HG02610 (cell line): ENCODE measurements around the gene HFM1.
"Not testable (repeated sequence)": the region's sequence is repeated elsewhere in the genome, so short reads cannot be mapped to it uniquely, and the experiment has no call there.

ENCODE experiments used
- ATAC-seq: cut with Tn5 transposase; IDR thresholded peaks from one replicate; pipeline ENCODE4 v1.9.1; 2021; ENCODE audit warnings: mild to moderate bottlenecking, moderate library complexity; ENCODE audit not compliant: unreplicated experiment

The HFM1 gene, protein sequence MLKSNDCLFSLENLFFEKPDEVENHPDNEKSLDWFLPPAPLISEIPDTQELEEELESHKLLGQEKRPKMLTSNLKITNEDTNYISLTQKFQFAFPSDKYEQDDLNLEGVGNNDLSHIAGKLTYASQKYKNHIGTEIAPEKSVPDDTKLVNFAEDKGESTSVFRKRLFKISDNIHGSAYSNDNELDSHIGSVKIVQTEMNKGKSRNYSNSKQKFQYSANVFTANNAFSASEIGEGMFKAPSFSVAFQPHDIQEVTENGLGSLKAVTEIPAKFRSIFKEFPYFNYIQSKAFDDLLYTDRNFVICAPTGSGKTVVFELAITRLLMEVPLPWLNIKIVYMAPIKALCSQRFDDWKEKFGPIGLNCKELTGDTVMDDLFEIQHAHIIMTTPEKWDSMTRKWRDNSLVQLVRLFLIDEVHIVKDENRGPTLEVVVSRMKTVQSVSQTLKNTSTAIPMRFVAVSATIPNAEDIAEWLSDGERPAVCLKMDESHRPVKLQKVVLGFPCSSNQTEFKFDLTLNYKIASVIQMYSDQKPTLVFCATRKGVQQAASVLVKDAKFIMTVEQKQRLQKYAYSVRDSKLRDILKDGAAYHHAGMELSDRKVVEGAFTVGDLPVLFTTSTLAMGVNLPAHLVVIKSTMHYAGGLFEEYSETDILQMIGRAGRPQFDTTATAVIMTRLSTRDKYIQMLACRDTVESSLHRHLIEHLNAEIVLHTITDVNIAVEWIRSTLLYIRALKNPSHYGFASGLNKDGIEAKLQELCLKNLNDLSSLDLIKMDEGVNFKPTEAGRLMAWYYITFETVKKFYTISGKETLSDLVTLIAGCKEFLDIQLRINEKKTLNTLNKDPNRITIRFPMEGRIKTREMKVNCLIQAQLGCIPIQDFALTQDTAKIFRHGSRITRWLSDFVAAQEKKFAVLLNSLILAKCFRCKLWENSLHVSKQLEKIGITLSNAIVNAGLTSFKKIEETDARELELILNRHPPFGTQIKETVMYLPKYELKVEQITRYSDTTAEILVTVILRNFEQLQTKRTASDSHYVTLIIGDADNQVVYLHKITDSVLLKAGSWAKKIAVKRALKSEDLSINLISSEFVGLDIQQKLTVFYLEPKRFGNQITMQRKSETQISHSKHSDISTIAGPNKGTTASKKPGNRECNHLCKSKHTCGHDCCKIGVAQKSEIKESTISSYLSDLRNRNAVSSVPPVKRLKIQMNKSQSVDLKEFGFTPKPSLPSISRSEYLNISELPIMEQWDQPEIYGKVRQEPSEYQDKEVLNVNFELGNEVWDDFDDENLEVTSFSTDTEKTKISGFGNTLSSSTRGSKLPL (N-terminal part only)

DNA sequence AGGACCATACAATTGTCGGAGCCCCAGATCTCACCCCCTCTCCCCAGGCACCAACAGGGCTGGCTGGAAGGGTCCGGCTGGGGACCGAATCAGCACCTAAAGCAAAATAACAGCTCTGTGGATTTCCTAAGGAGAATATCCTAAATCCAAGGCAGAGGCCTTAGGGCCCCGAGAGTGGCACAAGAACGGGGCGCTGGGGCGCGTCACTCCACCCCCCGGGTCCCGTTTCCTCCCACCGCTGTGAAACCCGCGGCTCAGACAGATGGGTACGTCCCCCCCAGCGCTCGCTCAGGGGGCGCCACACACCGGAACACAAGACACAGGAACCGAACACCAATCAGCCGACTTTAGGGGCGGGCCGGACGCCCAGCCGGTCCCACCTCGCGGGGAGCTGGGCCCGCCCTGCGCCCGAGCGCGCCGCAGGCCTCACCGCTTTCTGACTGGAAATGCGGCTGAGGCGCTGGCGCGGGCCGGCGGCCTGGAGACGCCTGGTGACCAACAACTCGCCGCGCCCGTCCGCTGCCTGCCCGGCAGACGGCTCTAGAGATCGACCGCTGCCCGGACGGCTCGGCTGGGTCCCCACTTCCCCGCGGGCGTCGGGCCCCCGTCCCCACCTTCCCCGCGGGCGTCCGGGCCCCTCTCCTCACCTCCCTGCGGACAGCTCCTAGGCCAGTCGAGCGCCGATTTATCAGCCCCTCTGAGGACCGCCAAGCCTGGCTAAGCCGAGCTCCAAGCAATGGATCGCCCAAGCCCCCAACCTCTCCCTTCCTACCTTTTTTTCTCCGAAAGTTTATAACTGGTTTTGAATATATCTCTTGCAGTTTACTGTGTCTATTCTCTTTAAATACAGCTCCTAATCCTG lies at the start of gene HFM1:
Gene HFM1 (minus strand): TSS at position 687 of the 862 bp plus-strand sequence. CDS start 3,755 bp downstream, outside the sequence.
- peak; percentile 84 for ATAC-seq

DNA sequence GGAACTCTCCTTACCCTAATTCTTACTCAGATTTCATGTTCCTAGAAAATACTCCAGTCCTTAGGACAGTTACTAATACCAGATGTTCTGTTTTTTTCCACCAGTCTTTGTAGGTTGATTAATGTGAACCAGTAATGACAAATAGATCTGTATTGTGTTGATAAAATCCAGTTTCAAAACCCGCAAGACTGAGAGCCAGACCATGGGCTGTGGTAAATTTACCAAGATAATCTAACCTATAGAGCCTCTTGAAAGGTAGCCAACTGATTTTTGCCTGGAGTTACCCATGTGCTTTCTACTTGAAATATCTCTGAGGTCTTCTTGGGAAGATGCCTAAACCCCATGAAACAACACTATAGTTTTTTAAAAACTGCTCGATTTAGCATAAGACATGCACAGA lies 49.5 kb upstream of the HFM1 start:
- no peak for ATAC-seq

DNA sequence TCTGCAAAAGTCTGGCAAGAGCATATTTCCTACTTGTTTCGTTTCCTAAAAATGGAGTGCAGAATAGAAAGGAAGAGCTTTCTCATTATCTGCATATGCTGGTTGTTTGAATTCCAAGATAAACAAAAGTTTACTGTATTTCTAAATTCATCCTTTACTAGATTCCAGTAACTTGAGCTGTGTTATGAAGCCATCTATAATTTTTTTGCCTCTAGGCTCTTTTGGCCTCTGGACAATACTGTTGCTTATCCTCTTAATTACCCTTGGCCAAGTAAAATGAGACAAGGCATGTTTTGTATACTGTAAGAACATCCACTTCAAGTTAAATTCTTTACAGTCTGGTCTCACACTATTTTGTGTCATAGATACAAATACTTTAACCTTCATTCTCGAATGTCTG lies 45.6 kb upstream of the HFM1 start:
- ATAC-seq = no peak

- ATAC-seq = not testable (repeated sequence)
These were observed 43.1 kb upstream of the HFM1 start for GRCh38 chr1:91447782-91448181.

DNA sequence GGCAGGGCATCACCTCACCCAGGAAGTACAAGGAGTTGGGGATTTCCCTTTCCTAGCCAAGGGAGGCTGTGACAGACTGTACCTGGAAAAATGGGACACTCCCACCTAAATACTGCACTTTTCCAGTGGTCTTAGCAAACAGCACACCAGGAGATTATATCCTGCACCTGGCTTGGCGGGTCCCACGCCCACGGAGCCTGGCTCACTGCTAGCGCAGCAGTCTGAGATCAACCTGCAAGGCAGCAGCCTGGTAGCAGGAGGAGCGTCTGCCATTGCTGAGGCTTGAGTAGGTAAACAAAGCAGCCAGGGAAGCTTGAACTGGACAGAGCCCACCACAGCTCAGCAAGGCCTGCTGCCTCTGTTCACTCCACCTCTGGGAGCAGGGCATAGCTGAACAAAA lies 37.3 kb upstream of the HFM1 start:
- not testable (repeated sequence) for ATAC-seq

GRCh38 chr1:91440847-91441246 lies 36.2 kb upstream of the HFM1 start:
- no peak for ATAC-seq

DNA sequence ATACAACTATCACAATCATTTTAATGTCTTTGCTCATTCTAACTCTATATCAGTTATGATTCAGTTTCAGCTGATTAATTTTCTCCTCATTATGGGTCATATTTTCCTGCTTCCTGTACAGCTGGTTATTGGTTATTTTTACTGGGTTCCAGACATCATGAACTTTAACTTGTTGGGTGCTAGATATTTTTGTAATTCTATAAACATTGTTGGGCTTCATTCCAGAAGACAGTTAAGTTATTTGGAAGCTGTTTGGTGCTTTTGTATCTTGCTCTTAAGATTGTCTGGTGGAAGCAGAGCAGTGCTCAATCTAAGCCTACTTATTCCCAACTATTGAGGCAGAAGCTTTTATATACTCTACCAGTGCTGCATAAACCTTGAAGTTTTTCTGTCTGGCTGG lies 34.4 kb upstream of the HFM1 start:
- no peak for ATAC-seq

- no peak for ATAC-seq
These were observed 23.7 kb upstream of the HFM1 start for GRCh38 chr1:91428182-91428798.

- no peak for ATAC-seq
These were observed 23.1 kb upstream of the HFM1 start for GRCh38 chr1:91427741-91428140.

GRCh38 chr1:91422523-91422922 lies 17.9 kb upstream of the HFM1 start:
- ATAC-seq = not testable (repeated sequence)

DNA sequence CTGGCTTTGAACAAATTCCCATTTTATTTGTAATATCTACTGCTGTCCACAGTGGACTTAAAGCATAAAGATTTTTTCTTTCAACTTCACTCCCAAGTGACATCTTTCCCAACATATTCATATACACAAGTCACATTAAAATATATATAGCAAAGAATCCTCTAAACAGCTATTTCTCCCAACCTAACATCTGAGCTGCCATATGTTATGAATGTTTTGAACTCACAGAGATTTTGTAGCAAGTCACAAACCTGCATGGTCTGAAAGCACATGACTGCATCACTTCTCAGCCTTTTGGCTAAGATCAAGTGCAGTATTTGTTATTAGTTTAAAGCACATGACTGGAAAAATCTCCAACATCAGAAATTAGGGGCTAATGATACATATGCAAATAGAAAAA lies 7.7 kb upstream of the HFM1 start:
- ATAC-seq = no peak

- ATAC-seq = no peak
These were observed 2.2 kb upstream of the HFM1 start for GRCh38 chr1:91406773-91407389.

GRCh38 chr1:91402023-91402422 lies 2.6 kb downstream of the HFM1 start:
- ATAC-seq = no peak

DNA sequence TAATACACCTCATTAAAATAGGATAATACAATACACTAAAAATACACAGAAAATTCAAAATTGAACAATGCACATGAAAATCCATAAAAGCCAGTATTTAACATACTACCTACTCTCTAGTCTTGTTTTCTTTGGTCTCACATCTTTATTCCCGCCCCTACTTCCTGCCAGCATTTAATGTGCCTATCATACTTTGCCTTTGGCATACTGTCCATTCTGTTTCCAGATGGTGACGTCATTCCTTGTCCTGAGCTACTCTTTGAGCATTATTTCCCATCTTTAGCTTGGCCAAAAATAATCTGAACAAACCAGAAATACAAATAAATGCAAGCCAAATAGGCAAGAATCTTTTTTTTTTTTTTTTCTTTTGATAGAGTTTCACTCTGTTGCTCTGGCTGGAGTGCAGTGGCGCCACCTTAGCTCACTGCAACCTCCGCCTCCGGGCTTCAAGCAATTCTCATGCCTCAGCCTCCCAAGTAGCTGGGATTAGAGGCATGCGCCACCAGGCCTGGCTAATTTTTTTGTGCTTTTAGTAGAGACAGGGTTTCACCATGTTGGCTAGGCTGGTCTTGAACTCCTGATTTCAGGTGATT lies 4.4 kb downstream of the HFM1 start:
- no peak for ATAC-seq

DNA sequence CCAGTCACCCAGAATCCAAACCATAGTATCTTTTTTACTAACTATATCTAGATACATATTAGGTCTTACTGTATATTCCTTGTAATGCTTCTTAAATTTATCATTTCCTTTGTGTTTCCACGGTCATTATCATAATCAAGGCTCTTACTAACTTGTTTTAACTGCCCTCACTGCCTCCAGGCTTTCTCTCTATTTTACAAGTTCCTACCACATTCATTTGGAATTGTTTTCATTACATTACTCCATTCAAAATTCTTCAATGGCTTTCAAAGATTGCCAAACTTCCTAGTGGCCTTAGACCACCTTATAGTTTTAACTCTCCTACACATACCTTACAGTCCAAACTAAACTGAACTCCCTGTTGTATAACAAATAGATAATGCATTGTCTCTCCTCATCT lies 6.3 kb downstream of the HFM1 start:
- no peak for ATAC-seq

DNA sequence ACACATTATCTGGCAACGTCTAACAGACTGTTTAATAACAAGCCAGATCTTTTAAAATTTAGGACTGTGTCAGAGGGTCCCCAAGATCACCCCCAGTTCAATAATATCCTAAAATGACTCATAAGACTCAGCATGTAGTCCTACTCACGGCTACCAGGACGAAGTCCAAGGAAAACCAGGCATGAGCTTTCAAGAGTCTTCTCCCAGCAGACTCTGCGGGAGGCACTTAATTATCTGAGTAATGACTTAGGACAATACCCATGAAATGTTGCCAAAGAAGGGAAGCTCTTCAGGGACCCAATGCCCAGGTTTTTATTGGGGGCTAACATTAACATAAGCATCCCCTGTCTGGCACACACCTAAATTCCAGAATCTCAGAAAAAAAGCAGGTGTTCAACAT lies 7.0 kb downstream of the HFM1 start:
- ATAC-seq = no peak

DNA sequence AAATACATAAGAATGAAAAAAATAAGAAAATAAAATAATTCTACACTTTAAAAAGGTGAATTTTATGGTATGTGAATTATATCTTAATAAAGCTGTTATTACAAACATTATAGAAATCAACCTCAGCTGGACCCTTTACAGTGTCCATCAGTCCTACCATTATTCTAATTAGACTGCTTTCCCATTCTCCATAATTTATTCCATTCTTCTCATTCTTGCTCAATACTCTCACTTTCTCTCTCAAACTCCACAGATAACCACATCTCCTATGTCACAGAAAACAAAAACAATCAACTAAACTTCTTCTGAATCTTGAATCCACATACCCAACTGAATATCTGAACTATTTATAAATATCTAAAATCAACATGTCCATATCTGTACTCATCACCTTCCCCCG lies 11.6 kb downstream of the HFM1 start:
- ATAC-seq = no peak

GRCh38 chr1:91386109-91386508 lies 18.5 kb downstream of the HFM1 start:
- no peak for ATAC-seq

DNA sequence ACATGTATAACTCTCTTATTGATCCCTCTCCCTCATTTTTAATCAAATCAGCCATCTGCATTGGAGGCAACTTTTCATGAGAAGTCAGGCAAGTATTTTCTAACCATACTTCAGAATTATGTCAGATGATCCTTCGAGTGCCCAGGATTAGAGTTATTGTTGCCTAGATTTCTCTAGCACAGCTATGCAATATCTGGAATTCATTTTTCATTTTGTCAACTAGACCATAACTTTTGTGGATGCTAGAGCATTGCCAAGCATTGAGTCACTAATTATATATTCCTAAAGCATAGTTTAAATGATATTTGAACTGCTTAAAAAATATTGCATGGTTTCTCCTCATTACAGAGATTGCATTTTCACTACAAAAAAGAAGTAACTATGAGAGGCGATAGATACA lies 21.2 kb downstream of the HFM1 start:
- ATAC-seq = no peak
